Muscle layer of colon (tissue), 2 donors: ENCODE results near the gene PTRH2.
A peak's percentile ranks its signal among the peaks of the same experiment; 100 is the strongest.
"Not testable (repeated sequence)": the region's sequence is repeated elsewhere in the genome, so short reads cannot be mapped to it uniquely, and the experiment has no call there.

Source experiments
- H3K27ac ChIP-seq: one replicate; pipeline ENCODE4 v1.7.0; 2013; ENCODE audit warnings: low read depth, mild to moderate bottlenecking, low read length, moderate library complexity
- H3K27me3 ChIP-seq, 2 donors: one replicate each; pipeline ENCODE4 v1.7.0; 2013; ENCODE audit warnings: low read length in 2 of 2, mild to moderate bottlenecking in 2 of 2; ENCODE audit not compliant: insufficient read depth in 2 of 2, control insufficient read depth in 1 of 2
- H3K36me3 ChIP-seq: one replicate; pipeline ENCODE4 v1.7.0; 2013; ENCODE audit warnings: mild to moderate bottlenecking, low read length; ENCODE audit not compliant: insufficient read depth
- H3K4me1 ChIP-seq: one replicate; pipeline ENCODE4 v1.7.0; 2013; ENCODE audit warnings: mild to moderate bottlenecking, low read length; ENCODE audit not compliant: insufficient read depth
- H3K4me3 ChIP-seq, 2 donors: one replicate each; pipeline ENCODE4 v1.7.0; 2013; ENCODE audit warnings: low read length in 2 of 2, low read depth in 1 of 2, mild to moderate bottlenecking in 1 of 2, moderate library complexity in 1 of 2
- H3K9ac ChIP-seq: one replicate; pipeline ENCODE4 v1.7.0; 2013; ENCODE audit warnings: low read length
- H3K9me3 ChIP-seq: one replicate; pipeline ENCODE4 v1.7.0; 2013; ENCODE audit warnings: mild to moderate bottlenecking, low read length
- donor health status: abdominal sarcoma.
- donor health status: Adenocarcinoma of cecum.

PTRH2 gene

GRCh38 chr17:59707149-59707970 is at the start of gene PTRH2, which contains the start of gene VMP1:
Gene PTRH2 (minus strand): TSS chr17:59707430. CDS start chr17:59697978, 9,452 bp downstream.
Gene VMP1 (plus strand): TSS chr17:59707654. CDS start chr17:59731447, 23,793 bp downstream.
- Histone ChIP-seq H3K4me1 (peaks cover 27% of the 10 kb centered on the region), H3K9me3 (no peaks in the 10 kb centered on the region), H3K9ac (peak within 1 kb of the TSS; percentile 96), H3K27ac (peak within 1 kb of the TSS; percentile 95), H3K4me3 (peak within 1 kb of the TSS; percentile 90 to 99), H3K27me3 (no peaks in the 10 kb centered on the region), H3K36me3 (peaks cover 3% of the 10 kb centered on the region)

GRCh38 chr17:59756236-59756818 is 49.1 kb upstream of the PTRH2 start:
- Histone ChIP-seq H3K27me3 (no peaks in the 10 kb centered on the region), H3K9me3 (no peaks in the 10 kb centered on the region), H3K27ac (peak overlapping the region; percentile 59), H3K4me3 (no peak overlapping the region), H3K4me1 (peaks cover 19% of the 10 kb centered on the region), H3K9ac (no peak overlapping the region), H3K36me3 (peaks cover 4% of the 10 kb centered on the region)

- H3K36me3 ChIP-seq, H3K9me3 ChIP-seq, H3K9ac ChIP-seq, H3K27me3 ChIP-seq, H3K4me3 ChIP-seq: not testable (repeated sequence)
- Histone ChIP-seq H3K4me1 (peaks cover 17% of the 10 kb centered on the region), H3K27ac (peak overlapping the region; percentile 22)
Measured at GRCh38 chr17:59755069-59755468, 47.8 kb upstream of the PTRH2 start.

- Histone ChIP-seq H3K9me3 (no peaks in the 10 kb centered on the region), H3K4me3 (no peak overlapping the region), H3K36me3 (peaks cover 4% of the 10 kb centered on the region), H3K4me1 (peaks cover 17% of the 10 kb centered on the region), H3K27ac (peak overlapping the region; percentile 16), H3K9ac (no peak overlapping the region), H3K27me3 (no peaks in the 10 kb centered on the region)
Measured at GRCh38 chr17:59754552-59754951, 47.3 kb upstream of the PTRH2 start.

- Histone ChIP-seq H3K4me3 (peak overlapping the region in 1 of 2 donors; percentile 26), H3K27ac (peak overlapping the region; percentile 35), H3K27me3 (no peaks in the 10 kb centered on the region), H3K4me1 (peaks cover 17% of the 10 kb centered on the region), H3K36me3 (peaks cover 4% of the 10 kb centered on the region), H3K9ac (peak overlapping the region; percentile 13), H3K9me3 (no peaks in the 10 kb centered on the region)
Measured at GRCh38 chr17:59753522-59754467, 46.6 kb upstream of the PTRH2 start.

GRCh38 chr17:59752922-59753321 is 45.7 kb upstream of the PTRH2 start:
- Histone ChIP-seq H3K9me3 (no peaks in the 10 kb centered on the region), H3K27me3 (no peaks in the 10 kb centered on the region), H3K4me1 (peaks cover 17% of the 10 kb centered on the region), H3K36me3 (peaks cover under 1% of the 10 kb centered on the region), H3K27ac (no peak overlapping the region), H3K4me3 (no peak overlapping the region), H3K9ac (no peak overlapping the region)

- no peaks in the 10 kb centered on the region for H3K27me3 ChIP-seq
- H3K9ac ChIP-seq: no peak overlapping the region
- peaks cover 17% of the 10 kb centered on the region for H3K4me1 ChIP-seq
- no peak overlapping the region for H3K27ac ChIP-seq
- H3K4me3 ChIP-seq: no peak overlapping the region
- H3K36me3 ChIP-seq: no peaks in the 10 kb centered on the region
- no peaks in the 10 kb centered on the region for H3K9me3 ChIP-seq
Measured at GRCh38 chr17:59752446-59752845, 45.2 kb upstream of the PTRH2 start.

- peaks cover 17% of the 10 kb centered on the region for H3K4me1 ChIP-seq
- H3K36me3 ChIP-seq: no peaks in the 10 kb centered on the region
- H3K9me3 ChIP-seq: no peaks in the 10 kb centered on the region
- no peak overlapping the region for H3K4me3 ChIP-seq
- H3K27me3 ChIP-seq: no peaks in the 10 kb centered on the region
- H3K9ac ChIP-seq: no peak overlapping the region
- H3K27ac ChIP-seq: no peak overlapping the region
Measured at GRCh38 chr17:59751955-59752413, 44.8 kb upstream of the PTRH2 start.

- H3K9ac ChIP-seq: no peak overlapping the region
- H3K27ac ChIP-seq: no peak overlapping the region
- H3K9me3 ChIP-seq: no peaks in the 10 kb centered on the region
- H3K4me1 ChIP-seq: no peaks in the 10 kb centered on the region
- no peaks in the 10 kb centered on the region for H3K27me3 ChIP-seq
- H3K4me3 ChIP-seq: no peak overlapping the region
- no peaks in the 10 kb centered on the region for H3K36me3 ChIP-seq
Measured at GRCh38 chr17:59748591-59748990, 41.4 kb upstream of the PTRH2 start.

GRCh38 chr17:59746849-59747445 is 39.7 kb upstream of the PTRH2 start:
- Histone ChIP-seq H3K4me3 (no peak overlapping the region), H3K36me3 (no peaks in the 10 kb centered on the region), H3K4me1 (no peaks in the 10 kb centered on the region), H3K9me3 (no peaks in the 10 kb centered on the region), H3K27me3 (no peaks in the 10 kb centered on the region), H3K9ac (no peak overlapping the region), H3K27ac (no peak overlapping the region)

- no peaks in the 10 kb centered on the region for H3K9me3 ChIP-seq
- H3K4me1 ChIP-seq: no peaks in the 10 kb centered on the region
- H3K27ac ChIP-seq: no peak overlapping the region
- H3K27me3 ChIP-seq: no peaks in the 10 kb centered on the region
- no peak overlapping the region for H3K9ac ChIP-seq
- no peaks in the 10 kb centered on the region for H3K36me3 ChIP-seq
- H3K4me3 ChIP-seq: no peak overlapping the region
Measured at GRCh38 chr17:59745040-59745439, 37.8 kb upstream of the PTRH2 start.
